ENCODE results near the gene CPAMD8. TPM values are rescaled to one million over a fixed set of nuclear protein-coding genes. Genes with fewer than 3 reads are reported as not detected.
A peak's percentile ranks its signal among the peaks of the same experiment; 100 is the strongest.

CPAMD8 gene
- total RNA-seq, 1 experiment from 2014 or later = 0.20 TPM

- no peaks in the 10 kb centered on the region for H3K79me2 ChIP-seq (ENCODE audit: insufficient read depth, low read length)
- peak; percentile 81 for ATAC-seq
- no peaks in the 10 kb centered on the region for H3K27me3 ChIP-seq (ENCODE audit: insufficient read depth, low read length)
- no peak overlapping the region for H3K4me3 ChIP-seq (replicated peaks in 1 of 2; ENCODE audit: low read depth in 1 of 2, low read length in 2 of 2)
- no TSS peak for BruUV-seq (replicated peaks)
- H3K4me2 ChIP-seq (ENCODE audit: low read length) = no peak overlapping the region
- intact Hi-C loops (cut with micrococcal nuclease) = no loop called here
- CTCF ChIA-PET = no interaction called here
- no peaks in the 10 kb centered on the region for H3K9me2 ChIP-seq (ENCODE audit: insufficient read depth)
- TF ChIP-seq EZH2 (IDR thresholded peaks at IDR 0.05) = no peak
- TF ChIP-seq SIN3A (IDR thresholded peaks at IDR 0.05; ENCODE audit: low read depth) = no peak
- TF ChIP-seq REST (IDR thresholded peaks at IDR 0.05; ENCODE audit: low read depth) = no peak
- TF ChIP-seq, protein P1, sequence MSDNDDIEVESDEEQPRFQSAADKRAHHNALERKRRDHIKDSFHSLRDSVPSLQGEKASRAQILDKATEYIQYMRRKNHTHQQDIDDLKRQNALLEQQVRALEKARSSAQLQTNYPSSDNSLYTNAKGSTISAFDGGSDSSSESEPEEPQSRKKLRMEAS (IDR thresholded peaks at IDR 0.05) = no peak
- no peak for TF ChIP-seq JUND (IDR thresholded peaks at IDR 0.05)
- RAD21 ChIA-PET (ENCODE audit: low non-redundant PET in 1 of 2, low total read pairs in 2 of 2, uncharacterized antibody in 2 of 2, unreplicated experiment in 2 of 2) = no interaction called here
- no peak overlapping the region for H3K9ac ChIP-seq (ENCODE audit: low read length)
- POLR2A ChIA-PET = no interaction called here
- no peaks in the 10 kb centered on the region for H4K20me1 ChIP-seq (ENCODE audit: insufficient read depth)
- no peaks in the 10 kb centered on the region for H3K36me3 ChIP-seq (ENCODE audit: control insufficient read depth in 1 of 2, insufficient read depth in 2 of 2, low read length in 2 of 2)
- DNase-seq (ENCODE audit: low read depth, low spot score) = peak; percentile 15
- no peaks in the 10 kb centered on the region for H3K9me3 ChIP-seq (ENCODE audit: control insufficient read depth in 1 of 2, insufficient read depth in 1 of 2, low read depth in 1 of 2, low read length in 2 of 2)
- H3K27ac ChIP-seq (ENCODE audit: low read depth, low read length) = no peak overlapping the region
- no peak overlapping the region for H2AFZ ChIP-seq (ENCODE audit: low read depth, low read length, poor library complexity, severe bottlenecking)
- peaks cover 11 to 34% of the 10 kb centered on the region in 2 experiments for H3K4me1 ChIP-seq (ENCODE audit: control insufficient read depth in 1 of 2, insufficient read depth in 2 of 2, low read length in 2 of 2)
These were observed 5.8 kb downstream of the CPAMD8 start for GRCh38 chr19:17020823-17021222.

- Histone ChIP-seq H3K9me3 (ENCODE audit: control insufficient read depth in 1 of 2, insufficient read depth in 1 of 2, low read depth in 1 of 2, low read length in 2 of 2) (no peaks in the 10 kb centered on the region), H3K4me2 (ENCODE audit: low read length) (no peak overlapping the region), H2AFZ (ENCODE audit: low read depth, low read length, poor library complexity, severe bottlenecking) (no peak overlapping the region), H3K4me1 (ENCODE audit: control insufficient read depth in 1 of 2, insufficient read depth in 2 of 2, low read length in 2 of 2) (peaks cover 9 to 30% of the 10 kb centered on the region in 2 experiments), H3K27ac (ENCODE audit: low read depth, low read length) (no peak overlapping the region), H3K27me3 (ENCODE audit: insufficient read depth, low read length) (no peaks in the 10 kb centered on the region), H4K20me1 (ENCODE audit: insufficient read depth) (no peaks in the 10 kb centered on the region), H3K9ac (ENCODE audit: low read length) (no peak overlapping the region), H3K9me2 (ENCODE audit: insufficient read depth) (no peaks in the 10 kb centered on the region), H3K36me3 (ENCODE audit: control insufficient read depth in 1 of 2, insufficient read depth in 2 of 2, low read length in 2 of 2) (no peaks in the 10 kb centered on the region), H3K4me3 (replicated peaks in 1 of 2; ENCODE audit: low read depth in 1 of 2, low read length in 2 of 2) (no peak overlapping the region), H3K79me2 (ENCODE audit: insufficient read depth, low read length) (no peaks in the 10 kb centered on the region)
- CTCF ChIA-PET = no interaction called here
- ATAC-seq = no peak
- intact Hi-C loops (cut with micrococcal nuclease) = no loop called here
- DNase-seq (ENCODE audit: low read depth, low spot score) = no peak
- POLR2A ChIA-PET = no interaction called here
- BruUV-seq (replicated peaks) = no TSS peak
- RAD21 ChIA-PET (ENCODE audit: low non-redundant PET in 1 of 2, low total read pairs in 2 of 2, uncharacterized antibody in 2 of 2, unreplicated experiment in 2 of 2) = no interaction called here
- TF ChIP-seq POLR2AphosphoS5 (IDR thresholded peaks at IDR 0.05; ENCODE audit: low read depth, low read length) (no peak), ZBTB33 (IDR thresholded peaks at IDR 0.05; ENCODE audit: extremely low read depth, insufficient replicate concordance, low read length) (no peak), SRF (IDR thresholded peaks at IDR 0.05; ENCODE audit: low read depth) (no peak), ATF3 (IDR thresholded peaks at IDR 0.05) (no peak), CEBPB (IDR thresholded peaks at IDR 0.05; ENCODE audit: low read depth) (no peak), FOSL1 (IDR thresholded peaks at IDR 0.05; ENCODE audit: low read depth) (no peak), EZH2phosphoT487 (IDR thresholded peaks at IDR 0.05; ENCODE audit: borderline replicate concordance) (no peak), SIN3A (IDR thresholded peaks at IDR 0.05; ENCODE audit: low read depth) (no peak), SP1 (IDR thresholded peaks at IDR 0.05; ENCODE audit: low read depth) (no peak), JUND (IDR thresholded peaks at IDR 0.05) (no peak), TCF7L2 (IDR thresholded peaks at IDR 0.05; ENCODE audit: borderline replicate concordance, extremely low read depth, insufficient read depth, insufficient read length) (no peak), YY1 (IDR thresholded peaks at IDR 0.05; ENCODE audit: extremely low read depth, insufficient replicate concordance, low read depth, low read length) (no peak), POLR2A (IDR thresholded peaks at IDR 0.05; ENCODE audit: borderline replicate concordance, extremely low read depth, insufficient read depth, insufficient read length) (no peak)
- TF ChIP-seq, protein P1 (IDR thresholded peaks at IDR 0.05) = no peak
These were observed 6.2 kb downstream of the CPAMD8 start for GRCh38 chr19:17020385-17020784.
